HepG2 (cell line): ENCODE measurements around the gene MOCS2. TPM values are rescaled to one million over a fixed set of nuclear protein-coding genes. Genes with fewer than 3 reads are reported as not detected.

ENCODE experiments used
- ASH2L ChIP-seq: fragments of 300-600, 200-600 bp; sonication (generic); IDR thresholded peaks from 2 replicates; pipeline ENCODE4 v1.7.0; 2017; ENCODE audit warnings: low read depth, mild to moderate bottlenecking, moderate library complexity, mixed read lengths, low read length; ENCODE audit not compliant: insufficient read length
- FOXP1 ChIP-seq, 2 experiments: fragments of 450-650 bp in 1 of 2; IDR thresholded peaks; 2 replicates each; pipeline ENCODE4 v1.6.1; 2017 to 2018; ENCODE audit warnings: antibody characterized with exemption in 1 of 2
- GATAD2A ChIP-seq: IDR thresholded peaks from 2 replicates; pipeline ENCODE4 v1.6.1; 2016
- HNF4A ChIP-seq: sonication (generic); formaldehyde crosslinking; IDR thresholded peaks from 2 replicates; pipeline ENCODE4 v1.4.0; 2020; ENCODE audit warnings: missing genetic modification reagents
- HNF4G ChIP-seq, 2 experiments: sonication (generic) in 1 of 2; formaldehyde crosslinking in 1 of 2; IDR thresholded peaks; 2 replicates each; pipeline versions ENCODE4 v1.4.0 to v1.6.1; 2011 to 2020; ENCODE audit warnings: borderline replicate concordance in 2 of 2, low read depth in 2 of 2, mild to moderate bottlenecking in 2 of 2, low read length in 1 of 2, missing genetic modification reagents in 1 of 2, moderate library complexity in 1 of 2
- JDP2 ChIP-seq: sonication (generic); formaldehyde crosslinking; IDR thresholded peaks from 2 replicates; pipeline ENCODE4 v1.8.1; 2022; ENCODE audit warnings: missing genetic modification reagents, borderline replicate concordance
- MED1 ChIP-seq: sonication (generic); formaldehyde crosslinking; IDR thresholded peaks from 2 replicates; pipeline ENCODE4 v1.4.0; 2020; ENCODE audit warnings: missing genetic modification reagents
- NCOA2 ChIP-seq: sonication (generic); formaldehyde crosslinking; IDR thresholded peaks from 2 replicates; pipeline ENCODE4 v1.8.0; 2022; ENCODE audit warnings: inconsistent platforms
- NCOR1 ChIP-seq: fragments of 200-600 bp; sonication (generic); IDR thresholded peaks from 2 replicates; pipeline ENCODE4 v1.7.0; 2017; ENCODE audit warnings: antibody characterized with exemption, low read length, borderline replicate concordance
- NFIC ChIP-seq: IDR thresholded peaks from 2 replicates; pipeline ENCODE4 v1.6.1; 2012; ENCODE audit warnings: mild to moderate bottlenecking, low read length, inconsistent platforms
- NFYC ChIP-seq: IDR thresholded peaks from 2 replicates; pipeline ENCODE4 v1.6.1; 2016; ENCODE audit warnings: missing genetic modification reagents, missing compliant biosample characterization
- RARA ChIP-seq: IDR thresholded peaks from 2 replicates; pipeline ENCODE4 v1.6.1; 2016; ENCODE audit warnings: missing genetic modification reagents, missing compliant biosample characterization
- SAP130 ChIP-seq: IDR thresholded peaks from 2 replicates; pipeline ENCODE4 v1.6.1; 2016; ENCODE audit warnings: low read depth
- TEAD3 ChIP-seq: optimal IDR thresholded peaks from 2 replicates; pipeline ENCODE3; 2016; ENCODE audit warnings: borderline replicate concordance
- ZBTB3 ChIP-seq: sonication (generic); formaldehyde crosslinking; IDR thresholded peaks from 2 replicates; pipeline ENCODE4 v1.4.0; 2020; ENCODE audit warnings: low read depth, mild to moderate bottlenecking, moderate library complexity, missing genetic modification reagents, borderline replicate concordance
- ZFAT ChIP-seq: sonication (generic); formaldehyde crosslinking; conservative IDR thresholded peaks from 2 replicates; pipeline ENCODE4 v1.8.1; 2023; ENCODE audit warnings: missing genetic modification reagents, inconsistent platforms
- ZMYM4 ChIP-seq: sonication (generic); formaldehyde crosslinking; IDR thresholded peaks from 2 replicates; pipeline ENCODE4 v1.8.1; 2023; ENCODE audit warnings: mild to moderate bottlenecking, missing genetic modification reagents
- ZNF260 ChIP-seq: sonication (generic); formaldehyde crosslinking; IDR thresholded peaks from 2 replicates; pipeline ENCODE4 v1.4.0; 2020; ENCODE audit warnings: missing genetic modification reagents, low read depth, mild to moderate bottlenecking, borderline replicate concordance
- polyA plus RNA-seq, 8 experiments: library from polyadenylated mRNA; depleted of rRNA in 3 of 8; stranded (reverse) in 7 of 8; unstranded in 1 of 8; fragments of >200 nt; fragmentation: Illumina TruSeq in 4 of 8; extraction: Trizol in 4 of 8; gene quantifications; 2 replicates each; pipeline versions ENCODE4 v1.2.1 to v1.2.3, GENCODE V29; 2011 to 2016; ENCODE audit warnings: low read depth in 4 of 8, missing spikeins in 1 of 8, mixed read lengths in 1 of 8; ENCODE audit not compliant: insufficient read depth in 1 of 8
- total RNA-seq, 5 experiments: library from RNA; depleted of rRNA; stranded (reverse); fragments of >200 nt; fragmentation: Illumina TruSeq; extraction: Trizol; gene quantifications; 2 replicates each; pipeline ENCODE4 v1.2.3, GENCODE V29; 2016; ENCODE audit warnings: low read depth in 1 of 5
- TF ChIP-seq, protein P1 (sequence below): sonication (generic); formaldehyde crosslinking; IDR thresholded peaks from 2 replicates; pipeline ENCODE4 v1.4.0; 2020; ENCODE audit warnings: missing genetic modification reagents
- TF ChIP-seq, protein P2 (sequence below): sonication (generic); IDR thresholded peaks from 2 replicates; pipeline ENCODE4 v1.6.1; 2016; ENCODE audit warnings: low read depth, borderline replicate concordance
- TF ChIP-seq, protein P3 (sequence below): IDR thresholded peaks from 2 replicates; pipeline ENCODE4 v1.6.1; 2018; ENCODE audit warnings: missing genetic modification reagents, mild to moderate bottlenecking, missing compliant biosample characterization
- TF ChIP-seq, protein P4 (sequence below): sonication (generic); formaldehyde crosslinking; IDR thresholded peaks from 2 replicates; pipeline ENCODE4 v1.8.0; 2022; ENCODE audit warnings: missing genetic modification reagents, mild to moderate bottlenecking, moderate library complexity, borderline replicate concordance

The MOCS2 gene
- total and polyA plus RNA-seq, 2 of the 13 experiments (the other 11 are each of a cell fraction or from before 2014, with no cell fraction given) = 19.2 to 41.9 TPM

DNA sequence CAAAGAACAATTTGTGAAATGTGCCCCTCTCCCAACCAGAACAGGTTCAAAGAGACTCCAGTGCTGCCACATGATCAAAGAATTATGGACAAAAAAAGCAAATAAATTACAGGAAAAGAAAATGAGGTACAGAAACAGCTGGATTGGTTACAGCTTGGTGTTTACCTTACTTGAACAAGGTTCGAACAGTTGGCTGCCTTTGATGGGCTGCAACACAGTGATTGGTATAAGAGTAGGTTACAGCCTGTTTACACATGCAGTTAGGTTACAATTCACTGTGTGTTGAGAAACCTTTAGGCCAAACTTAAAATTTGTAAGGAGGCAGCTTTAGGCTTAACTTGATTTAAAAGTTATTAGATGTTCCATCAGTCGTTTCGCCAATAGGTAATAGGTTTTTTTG lies 3.4 kb upstream of the MOCS2 start (continued):
- TF ChIP-seq FOXP1 (IDR thresholded peaks at IDR 0.05) (no peak; the same call in 1 of the 2 replicates), FOXP1 (CRISPR knock-in tag; IDR thresholded peaks at IDR 0.05) (peak; percentile 80), GATAD2A (CRISPR knock-in tag) (0 out of 2 replicates have a peak, but pooled peaks have one; percentile 44), RARA (CRISPR knock-in tag) (peak; percentile 34; the same call in 1 of the 2 replicates), SAP130 (CRISPR knock-in tag) (peak; percentile 46), ZMYM4 (CRISPR knock-in tag) (peak; percentile 55; the same call in 1 of the 2 replicates), ZBTB3 (CRISPR knock-in tag) (peak; percentile 96; the same call in 1 of the 2 replicates), NFYC (CRISPR knock-in tag) (peak; percentile 19; the same call in 1 of the 2 replicates), ASH2L (peak; percentile 35), ZNF260 (CRISPR knock-in tag) (no peak), JDP2 (CRISPR knock-in tag) (no peak), TEAD3 (CRISPR knock-in tag) (peak; percentile 42), NCOA2 (CRISPR knock-in tag) (0 out of 2 replicates have a peak, but pooled peaks have one; percentile 23), HNF4A (peak; percentile 61), HNF4G (IDR thresholded peaks at IDR 0.05; ENCODE audit: borderline replicate concordance, low read depth, low read length) (no peak), HNF4G (CRISPR knock-in tag; IDR thresholded peaks at IDR 0.05; ENCODE audit: borderline replicate concordance, low read depth) (no peak), NCOR1 (peak; percentile 28; the same call in 1 of the 2 replicates), NFIC (0 out of 2 replicates have a peak, but pooled peaks have one; percentile 35), MED1 (CRISPR knock-in tag) (peak; percentile 46), ZFAT (CRISPR knock-in tag) (peak; percentile 86; the same call in 1 of the 2 replicates)
- TF ChIP-seq, protein P1, sequence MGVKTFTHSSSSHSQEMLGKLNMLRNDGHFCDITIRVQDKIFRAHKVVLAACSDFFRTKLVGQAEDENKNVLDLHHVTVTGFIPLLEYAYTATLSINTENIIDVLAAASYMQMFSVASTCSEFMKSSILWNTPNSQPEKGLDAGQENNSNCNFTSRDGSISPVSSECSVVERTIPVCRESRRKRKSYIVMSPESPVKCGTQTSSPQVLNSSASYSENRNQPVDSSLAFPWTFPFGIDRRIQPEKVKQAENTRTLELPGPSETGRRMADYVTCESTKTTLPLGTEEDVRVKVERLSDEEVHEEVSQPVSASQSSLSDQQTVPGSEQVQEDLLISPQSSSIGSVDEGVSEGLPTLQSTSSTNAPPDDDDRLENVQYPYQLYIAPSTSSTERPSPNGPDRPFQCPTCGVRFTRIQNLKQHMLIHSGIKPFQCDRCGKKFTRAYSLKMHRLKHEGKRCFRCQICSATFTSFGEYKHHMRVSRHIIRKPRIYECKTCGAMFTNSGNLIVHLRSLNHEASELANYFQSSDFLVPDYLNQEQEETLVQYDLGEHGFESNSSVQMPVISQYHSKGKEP (CRISPR knock-in tag) = no peak
- TF ChIP-seq, protein P2, sequence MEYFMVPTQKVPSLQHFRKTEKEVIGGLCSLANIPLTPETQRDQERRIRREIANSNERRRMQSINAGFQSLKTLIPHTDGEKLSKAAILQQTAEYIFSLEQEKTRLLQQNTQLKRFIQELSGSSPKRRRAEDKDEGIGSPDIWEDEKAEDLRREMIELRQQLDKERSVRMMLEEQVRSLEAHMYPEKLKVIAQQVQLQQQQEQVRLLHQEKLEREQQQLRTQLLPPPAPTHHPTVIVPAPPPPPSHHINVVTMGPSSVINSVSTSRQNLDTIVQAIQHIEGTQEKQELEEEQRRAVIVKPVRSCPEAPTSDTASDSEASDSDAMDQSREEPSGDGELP = peak; percentile 69; the same call in 1 of the 2 replicates
- TF ChIP-seq, protein P3, sequence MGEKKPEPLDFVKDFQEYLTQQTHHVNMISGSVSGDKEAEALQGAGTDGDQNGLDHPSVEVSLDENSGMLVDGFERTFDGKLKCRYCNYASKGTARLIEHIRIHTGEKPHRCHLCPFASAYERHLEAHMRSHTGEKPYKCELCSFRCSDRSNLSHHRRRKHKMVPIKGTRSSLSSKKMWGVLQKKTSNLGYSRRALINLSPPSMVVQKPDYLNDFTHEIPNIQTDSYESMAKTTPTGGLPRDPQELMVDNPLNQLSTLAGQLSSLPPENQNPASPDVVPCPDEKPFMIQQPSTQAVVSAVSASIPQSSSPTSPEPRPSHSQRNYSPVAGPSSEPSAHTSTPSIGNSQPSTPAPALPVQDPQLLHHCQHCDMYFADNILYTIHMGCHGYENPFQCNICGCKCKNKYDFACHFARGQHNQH (CRISPR knock-in tag) = no peak
- TF ChIP-seq, protein P4, sequence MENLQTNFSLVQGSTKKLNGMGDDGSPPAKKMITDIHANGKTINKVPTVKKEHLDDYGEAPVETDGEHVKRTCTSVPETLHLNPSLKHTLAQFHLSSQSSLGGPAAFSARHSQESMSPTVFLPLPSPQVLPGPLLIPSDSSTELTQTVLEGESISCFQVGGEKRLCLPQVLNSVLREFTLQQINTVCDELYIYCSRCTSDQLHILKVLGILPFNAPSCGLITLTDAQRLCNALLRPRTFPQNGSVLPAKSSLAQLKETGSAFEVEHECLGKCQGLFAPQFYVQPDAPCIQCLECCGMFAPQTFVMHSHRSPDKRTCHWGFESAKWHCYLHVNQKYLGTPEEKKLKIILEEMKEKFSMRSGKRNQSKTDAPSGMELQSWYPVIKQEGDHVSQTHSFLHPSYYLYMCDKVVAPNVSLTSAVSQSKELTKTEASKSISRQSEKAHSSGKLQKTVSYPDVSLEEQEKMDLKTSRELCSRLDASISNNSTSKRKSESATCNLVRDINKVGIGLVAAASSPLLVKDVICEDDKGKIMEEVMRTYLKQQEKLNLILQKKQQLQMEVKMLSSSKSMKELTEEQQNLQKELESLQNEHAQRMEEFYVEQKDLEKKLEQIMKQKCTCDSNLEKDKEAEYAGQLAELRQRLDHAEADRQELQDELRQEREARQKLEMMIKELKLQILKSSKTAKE = no peak
